ENCODE measurements around the gene UNC119B.

DNA sequence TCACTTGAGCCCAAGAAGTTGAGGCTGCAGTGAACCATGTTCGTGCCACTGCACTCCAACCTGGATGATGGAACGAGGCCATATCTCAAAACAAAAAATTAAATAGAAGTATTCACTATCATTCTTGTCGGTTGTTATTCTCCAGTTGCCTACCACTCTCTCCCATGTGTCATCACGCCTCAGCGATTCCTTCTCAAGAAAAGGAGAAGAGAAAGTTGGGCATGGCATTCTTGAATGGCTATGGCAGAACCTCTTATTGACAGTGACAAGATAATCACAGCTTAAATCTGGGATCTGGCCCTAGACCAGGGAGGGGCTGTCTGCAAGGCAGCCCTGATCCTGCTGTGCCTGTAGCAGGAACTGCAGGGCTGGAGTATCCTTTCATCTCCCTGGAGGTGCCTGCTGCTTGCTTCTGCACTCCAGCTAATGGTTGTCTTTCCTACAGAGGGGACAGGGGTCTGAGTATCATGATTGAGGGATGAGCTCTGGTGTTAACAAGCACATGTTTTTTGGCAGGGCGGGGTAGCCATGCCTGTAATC lies 36.1 kb upstream of the UNC119B start:
- TF ChIP-seq, protein P1, sequence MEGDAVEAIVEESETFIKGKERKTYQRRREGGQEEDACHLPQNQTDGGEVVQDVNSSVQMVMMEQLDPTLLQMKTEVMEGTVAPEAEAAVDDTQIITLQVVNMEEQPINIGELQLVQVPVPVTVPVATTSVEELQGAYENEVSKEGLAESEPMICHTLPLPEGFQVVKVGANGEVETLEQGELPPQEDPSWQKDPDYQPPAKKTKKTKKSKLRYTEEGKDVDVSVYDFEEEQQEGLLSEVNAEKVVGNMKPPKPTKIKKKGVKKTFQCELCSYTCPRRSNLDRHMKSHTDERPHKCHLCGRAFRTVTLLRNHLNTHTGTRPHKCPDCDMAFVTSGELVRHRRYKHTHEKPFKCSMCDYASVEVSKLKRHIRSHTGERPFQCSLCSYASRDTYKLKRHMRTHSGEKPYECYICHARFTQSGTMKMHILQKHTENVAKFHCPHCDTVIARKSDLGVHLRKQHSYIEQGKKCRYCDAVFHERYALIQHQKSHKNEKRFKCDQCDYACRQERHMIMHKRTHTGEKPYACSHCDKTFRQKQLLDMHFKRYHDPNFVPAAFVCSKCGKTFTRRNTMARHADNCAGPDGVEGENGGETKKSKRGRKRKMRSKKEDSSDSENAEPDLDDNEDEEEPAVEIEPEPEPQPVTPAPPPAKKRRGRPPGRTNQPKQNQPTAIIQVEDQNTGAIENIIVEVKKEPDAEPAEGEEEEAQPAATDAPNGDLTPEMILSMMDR (tag by site-specific recombination; IDR thresholded peaks at IDR 0.05), result no peak
- TF ChIP-seq GLIS2 (tag by site-specific recombination; IDR thresholded peaks at IDR 0.05), result no peak
- no peak for TF ChIP-seq MEIS1 (CRISPR knock-in tag; IDR thresholded peaks at IDR 0.05; ENCODE audit: borderline replicate concordance)
- no peak for TF ChIP-seq ZNF670 (tag by site-specific recombination; IDR thresholded peaks at IDR 0.05; ENCODE audit: low read depth)
- TF ChIP-seq SP2 (tag by site-specific recombination; IDR thresholded peaks at IDR 0.05), result no peak
- TF ChIP-seq ZBTB10 (tag by site-specific recombination; IDR thresholded peaks at IDR 0.05), result no peak

Measured in HEK293 (cell line).